SU-DHL-6 (cell line): Measurements from ENCODE around the gene IFNGR2.

Experiments used
- EZH2phosphoT487 ChIP-seq: fragments of 200-600 bp; sonication (generic), shearing (Covaris generic); conservative IDR thresholded peaks from 2 replicates; pipeline ENCODE4 v1.6.1; 2018; ENCODE audit warnings: mild to moderate bottlenecking, antibody characterized with exemption, low read length, moderate library complexity, mixed read lengths
- TF ChIP-seq, protein P1 (sequence below): fragments of 200-600 bp; sonication (generic); IDR thresholded peaks from one replicate; pipeline ENCODE4 v1.5.1; 2017; ENCODE audit warnings: antibody characterized with exemption, mild to moderate bottlenecking, low read length, moderate library complexity; ENCODE audit not compliant: insufficient read depth, poor library complexity, severe bottlenecking

DNA sequence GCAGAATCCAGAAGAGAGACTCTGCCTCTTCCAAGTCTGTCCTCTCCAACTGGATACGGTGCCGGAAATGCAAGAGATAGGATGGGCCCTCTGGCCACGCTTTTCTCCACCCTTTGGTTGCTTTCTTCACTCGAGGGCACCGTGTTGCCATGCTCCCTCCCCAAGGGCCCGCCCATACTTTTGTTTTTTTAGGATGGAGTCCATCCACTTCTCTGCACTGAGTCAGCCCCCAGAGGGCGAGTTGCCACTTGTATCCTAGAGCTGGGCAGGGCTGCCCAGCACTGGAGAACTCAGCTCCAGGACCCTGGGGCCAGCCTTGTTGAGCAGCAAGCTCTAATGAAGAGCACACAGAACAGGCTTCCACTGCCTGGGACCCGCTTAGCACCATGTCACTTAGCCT lies 25.5 kb downstream of the IFNGR2 start:
- TF ChIP-seq, protein P1, sequence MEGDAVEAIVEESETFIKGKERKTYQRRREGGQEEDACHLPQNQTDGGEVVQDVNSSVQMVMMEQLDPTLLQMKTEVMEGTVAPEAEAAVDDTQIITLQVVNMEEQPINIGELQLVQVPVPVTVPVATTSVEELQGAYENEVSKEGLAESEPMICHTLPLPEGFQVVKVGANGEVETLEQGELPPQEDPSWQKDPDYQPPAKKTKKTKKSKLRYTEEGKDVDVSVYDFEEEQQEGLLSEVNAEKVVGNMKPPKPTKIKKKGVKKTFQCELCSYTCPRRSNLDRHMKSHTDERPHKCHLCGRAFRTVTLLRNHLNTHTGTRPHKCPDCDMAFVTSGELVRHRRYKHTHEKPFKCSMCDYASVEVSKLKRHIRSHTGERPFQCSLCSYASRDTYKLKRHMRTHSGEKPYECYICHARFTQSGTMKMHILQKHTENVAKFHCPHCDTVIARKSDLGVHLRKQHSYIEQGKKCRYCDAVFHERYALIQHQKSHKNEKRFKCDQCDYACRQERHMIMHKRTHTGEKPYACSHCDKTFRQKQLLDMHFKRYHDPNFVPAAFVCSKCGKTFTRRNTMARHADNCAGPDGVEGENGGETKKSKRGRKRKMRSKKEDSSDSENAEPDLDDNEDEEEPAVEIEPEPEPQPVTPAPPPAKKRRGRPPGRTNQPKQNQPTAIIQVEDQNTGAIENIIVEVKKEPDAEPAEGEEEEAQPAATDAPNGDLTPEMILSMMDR: no peak
- no peak for TF ChIP-seq EZH2phosphoT487
